Activated T-cell treated with anti-CD3 and anti-CD28 coated beads for 4 hours (primary cell): ENCODE results near the gene KIF6.

Source experiments
- DNase-seq: peaks from one replicate; pipeline ENCODE4 v3.0.0-alpha.2; 2020

The KIF6 gene

DNA sequence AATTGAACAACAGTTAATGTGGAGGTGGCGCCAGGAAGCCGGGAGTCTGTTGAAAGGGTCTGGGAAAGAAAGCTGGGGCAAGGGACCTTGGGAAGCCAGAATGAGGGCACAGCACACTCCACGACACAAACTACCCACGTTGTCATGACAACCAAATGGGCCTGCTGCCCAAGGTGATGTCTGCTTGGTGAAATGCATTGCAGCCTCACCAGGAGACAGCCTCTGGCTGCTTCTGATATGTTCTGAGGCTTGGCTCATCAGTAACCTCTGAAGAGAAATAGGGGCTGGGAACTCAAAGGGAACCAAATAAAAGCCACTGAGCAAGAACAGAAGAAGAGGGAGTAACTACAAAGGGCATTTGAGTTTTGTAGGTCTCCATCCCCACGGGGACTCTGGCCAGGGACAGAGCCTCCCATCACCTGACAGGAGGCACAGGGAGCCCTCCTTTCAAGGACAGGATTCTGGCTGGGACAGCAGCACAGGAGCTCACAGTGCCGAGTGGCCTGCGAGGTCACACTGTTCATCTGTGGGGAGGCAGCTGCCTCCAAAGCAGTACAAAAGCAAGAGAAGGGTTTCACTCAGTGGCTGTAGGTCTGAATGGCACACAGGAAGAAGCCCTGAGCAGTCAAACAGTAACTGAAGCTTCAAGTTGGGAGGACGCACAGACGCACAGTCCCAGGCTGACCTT is 358.1 kb downstream of the KIF6 start:
- no peak for DNase-seq

DNA sequence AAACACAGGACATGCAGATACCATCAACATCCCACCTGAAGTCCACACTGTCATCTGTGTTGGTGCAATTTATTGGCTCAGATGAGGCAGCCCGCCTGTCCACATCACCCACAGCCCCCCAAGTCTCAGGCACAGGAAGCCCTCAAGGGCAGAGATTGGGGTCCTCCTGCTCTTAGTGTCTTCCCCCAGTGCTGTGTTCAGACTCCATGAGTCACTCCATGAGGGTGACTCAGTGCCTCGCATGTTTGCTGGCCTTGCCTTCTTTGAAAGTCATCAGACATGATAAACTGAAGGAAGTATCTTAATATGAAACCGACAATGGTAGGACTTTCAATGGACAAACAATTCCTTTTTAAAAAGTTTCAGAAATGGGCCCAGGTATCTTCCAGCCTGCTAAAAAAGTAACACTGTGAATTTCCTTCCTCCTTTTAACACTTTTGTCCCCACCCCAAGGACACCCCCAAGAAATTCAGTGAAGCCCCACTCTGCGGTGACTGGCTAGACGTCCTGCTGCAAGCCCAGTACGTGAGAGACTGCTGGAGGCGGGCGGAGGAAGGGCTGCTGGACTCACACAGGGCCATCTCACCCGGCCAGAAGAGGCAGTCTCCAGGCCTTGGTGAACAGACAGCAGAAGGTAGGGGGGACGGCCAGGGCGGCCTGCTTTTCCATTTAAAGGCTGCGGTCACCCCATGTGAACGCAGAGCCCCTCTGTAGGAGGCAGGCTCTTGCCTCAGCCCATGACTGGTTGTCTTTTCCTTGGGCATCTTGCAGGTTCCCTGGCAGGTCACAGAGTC is 359.7 kb downstream of the KIF6 start:
- no peak for DNase-seq

DNA sequence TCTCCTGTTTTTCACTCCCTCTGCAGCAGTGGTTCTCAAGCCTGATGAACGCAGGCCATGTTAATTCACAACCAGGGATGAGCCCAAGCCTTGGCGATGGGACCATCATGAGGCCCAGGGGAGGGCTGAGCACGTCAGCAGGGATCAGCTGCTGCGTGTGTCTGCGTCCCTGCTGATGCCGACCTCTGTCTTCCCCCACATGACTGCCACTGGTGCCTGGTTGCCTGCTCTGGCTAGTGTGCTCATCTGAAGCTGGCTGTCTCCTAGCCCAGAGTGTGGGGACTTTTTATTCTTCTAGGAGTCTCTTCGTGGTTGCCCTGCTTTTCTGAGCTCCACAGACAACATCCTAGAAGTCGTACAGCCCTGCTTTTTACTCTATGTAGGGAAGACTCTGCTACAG is 361.9 kb downstream of the KIF6 start:
- DNase-seq: no peak

DNA sequence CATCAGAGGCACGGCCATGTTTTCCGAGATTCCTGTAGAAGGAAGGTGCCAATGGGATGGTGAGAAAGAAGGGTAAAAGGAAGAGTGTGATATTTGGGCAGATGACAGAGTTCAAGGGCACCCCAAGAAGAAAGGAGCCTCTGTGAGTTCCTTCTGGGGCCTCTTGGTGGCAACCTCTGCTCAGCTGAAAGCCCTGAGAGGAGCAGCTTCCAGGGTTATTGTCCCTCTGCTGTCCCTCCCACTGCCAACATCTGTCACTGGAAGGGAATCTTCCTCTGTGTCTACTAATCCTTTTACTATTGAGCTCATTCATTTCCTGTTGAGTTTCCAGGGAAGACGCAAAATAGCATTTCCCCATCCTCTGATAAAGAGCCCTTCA is 362.7 kb downstream of the KIF6 start:
- DNase-seq: no peak

DNA sequence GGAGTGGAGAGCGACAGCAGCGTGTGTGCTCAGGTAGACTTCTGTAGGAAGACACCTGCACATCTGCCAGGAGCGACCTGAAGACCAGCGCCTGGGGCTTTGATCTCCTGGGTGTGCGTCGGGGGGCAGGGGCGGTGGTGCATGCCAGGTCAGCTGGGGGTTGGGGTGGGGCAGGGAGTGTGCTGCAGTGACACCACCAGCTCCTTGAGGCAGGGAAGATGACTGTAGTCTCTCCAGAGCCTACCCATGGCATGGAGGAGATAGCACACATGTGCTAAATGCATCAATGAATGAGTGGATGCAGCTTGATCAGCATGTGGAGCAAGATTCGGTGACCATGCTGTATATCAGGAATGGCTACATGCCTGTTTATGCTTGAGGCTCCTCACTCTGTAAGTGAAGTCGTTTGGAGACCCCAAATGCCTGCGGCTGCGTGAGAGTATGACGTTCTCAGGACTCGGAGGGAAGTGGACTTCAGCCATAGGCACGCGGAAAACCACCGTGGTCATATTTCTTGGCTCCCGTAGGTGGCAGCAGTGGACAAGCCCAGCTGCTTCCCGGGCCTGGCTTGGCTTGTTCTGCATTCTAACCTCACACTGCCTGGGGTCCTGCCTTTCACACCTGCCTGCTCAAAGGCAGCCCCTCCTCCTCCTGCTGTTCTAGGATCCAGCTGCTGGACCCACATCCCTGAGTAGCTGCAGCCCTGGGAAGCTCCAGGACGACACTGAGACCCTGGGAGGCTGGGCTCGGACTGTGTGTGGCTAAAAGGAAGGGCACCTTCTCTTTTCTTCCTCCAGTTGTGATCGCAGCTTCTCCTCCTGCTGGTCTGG is 363.3 kb downstream of the KIF6 start:
- DNase-seq: peak; percentile 8

DNA sequence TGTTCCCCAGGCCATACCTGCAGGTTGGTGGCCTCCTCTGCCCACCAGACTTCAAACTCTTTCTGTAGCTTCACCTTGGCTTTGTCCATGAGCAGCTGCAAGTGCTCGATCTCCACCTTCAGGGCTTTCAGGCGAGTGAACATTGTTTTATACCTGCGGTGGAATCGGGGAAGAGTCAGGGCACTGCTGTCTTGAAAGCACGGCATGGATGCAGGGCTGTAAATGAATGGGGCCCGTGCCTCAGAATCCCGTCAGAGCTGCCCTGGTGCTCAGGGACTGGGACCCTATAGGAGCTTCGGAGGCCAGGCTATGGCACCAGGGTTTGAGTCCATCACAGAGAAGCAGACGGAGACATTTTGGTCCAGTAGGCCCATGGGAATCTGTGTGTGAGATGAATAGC is 364.8 kb downstream of the KIF6 start:
- DNase-seq: no peak

DNA sequence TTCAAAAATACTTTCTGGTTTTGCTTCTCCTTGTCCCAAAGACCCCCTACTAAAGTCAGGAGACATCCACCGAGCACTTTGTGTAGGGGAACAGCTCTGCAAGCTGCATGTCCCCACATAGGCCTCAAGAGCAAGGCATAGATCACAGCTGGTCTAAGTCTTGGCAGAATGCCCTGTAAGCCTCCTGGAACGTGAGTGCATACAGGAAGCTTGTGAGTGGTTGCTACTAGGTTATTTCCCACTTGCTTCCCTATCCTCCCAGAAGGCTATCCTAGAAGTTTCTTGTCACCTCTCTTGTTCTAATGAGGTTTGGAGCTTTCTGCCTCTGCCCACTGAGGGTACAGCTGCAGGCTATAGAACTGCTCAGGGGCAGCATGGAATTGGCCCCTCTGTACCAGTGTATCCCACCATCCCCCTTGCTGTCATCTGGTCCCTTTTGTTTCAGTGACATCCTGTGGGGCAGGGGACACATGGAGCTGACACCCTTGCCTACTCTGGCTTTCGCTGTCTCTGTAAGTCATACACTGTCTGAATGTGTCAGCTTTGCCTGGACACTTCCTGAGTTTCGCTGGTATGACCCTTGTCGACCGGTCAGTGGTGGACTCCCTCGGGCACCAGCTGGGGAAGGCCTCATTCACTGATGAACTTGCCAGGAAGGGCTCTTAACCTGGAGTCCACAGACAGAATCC is 367.1 kb downstream of the KIF6 start:
- no peak for DNase-seq

DNA sequence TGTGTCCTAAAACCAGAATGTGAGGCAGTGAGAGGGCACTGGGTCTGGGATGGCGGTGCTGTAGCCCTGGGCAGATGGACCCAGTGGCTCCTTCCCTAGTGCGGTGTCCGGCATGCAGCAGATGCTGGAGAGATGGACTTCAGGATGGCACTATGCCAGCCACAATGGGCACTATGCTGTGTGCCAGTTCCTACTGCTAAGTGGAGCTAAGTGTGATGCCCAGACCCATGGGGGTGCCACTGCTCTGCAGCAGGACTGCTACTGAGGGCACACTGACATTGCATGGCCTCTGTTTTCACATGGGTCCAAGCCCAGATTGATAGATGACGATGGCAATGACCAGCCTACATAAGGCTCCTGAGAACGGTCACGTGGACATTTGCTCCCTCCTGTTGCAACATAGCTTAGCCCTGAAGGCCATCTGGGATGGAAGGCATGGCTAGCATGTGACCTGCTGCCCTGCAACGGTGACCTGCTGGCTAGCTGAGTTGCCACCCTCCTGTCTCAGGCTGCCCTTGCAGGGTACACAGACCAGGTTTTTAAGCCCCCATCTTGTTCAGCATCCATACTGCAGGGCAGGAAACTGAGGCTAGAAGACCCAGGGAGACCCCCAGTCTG is 371.4 kb downstream of the KIF6 start:
- no peak for DNase-seq

DNA sequence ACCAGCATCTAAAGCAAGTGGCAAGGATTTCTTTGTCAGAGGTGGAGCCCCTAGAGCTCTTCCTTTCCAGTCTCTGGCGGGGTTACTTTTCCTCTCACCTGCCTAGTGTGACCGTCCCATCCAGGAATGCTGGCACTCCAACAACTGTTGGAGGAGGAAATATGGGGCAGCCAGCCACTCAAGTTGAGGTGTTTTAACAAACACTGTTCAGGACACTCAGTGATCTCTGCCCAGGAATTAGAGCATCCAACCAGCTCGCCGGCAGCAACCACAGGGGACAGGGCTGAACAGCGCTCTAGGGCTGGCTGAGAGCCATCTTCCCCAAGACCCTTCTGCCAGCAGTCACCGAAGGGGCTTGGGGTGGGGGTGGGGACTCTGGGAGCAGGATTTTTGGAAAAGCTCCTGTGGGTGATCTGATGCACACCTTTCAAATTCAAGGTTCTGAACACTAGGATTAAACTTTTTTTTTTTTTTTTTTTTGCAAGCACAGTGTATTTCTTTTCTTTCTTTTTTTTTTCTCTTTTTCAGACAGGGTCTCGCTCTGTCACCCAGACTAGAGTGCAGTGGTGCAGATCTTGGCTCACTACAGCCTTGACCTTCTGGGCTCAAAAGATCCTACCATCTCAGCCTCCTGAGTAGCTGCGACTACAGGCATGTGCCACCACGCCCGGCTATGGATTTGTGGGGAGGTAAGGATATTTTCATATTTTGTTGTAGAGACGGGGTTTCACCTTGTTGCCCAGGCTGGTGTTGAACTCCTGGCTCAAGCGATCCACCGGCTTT is 374.3 kb downstream of the KIF6 start:
- DNase-seq: no peak

DNA sequence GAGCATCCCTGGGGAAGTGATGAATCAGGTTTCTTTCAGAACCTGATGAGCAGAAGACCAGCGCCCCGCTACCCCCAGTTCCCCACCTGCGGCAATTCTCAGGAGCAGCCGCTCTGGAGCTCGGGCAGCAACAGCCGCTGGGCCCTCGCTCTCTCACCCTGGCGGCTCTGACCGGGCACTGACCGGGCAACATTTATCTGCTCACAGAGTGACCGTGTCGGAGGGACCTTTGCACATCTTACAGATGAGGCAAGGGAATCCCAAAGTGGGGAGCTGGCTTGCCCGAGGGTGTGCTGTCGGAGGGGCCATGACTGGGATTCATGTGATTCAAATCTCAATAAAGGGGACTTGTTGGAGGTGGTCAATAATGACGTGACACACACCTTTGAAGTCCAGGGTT is 376.5 kb downstream of the KIF6 start:
- no peak for DNase-seq

DNA sequence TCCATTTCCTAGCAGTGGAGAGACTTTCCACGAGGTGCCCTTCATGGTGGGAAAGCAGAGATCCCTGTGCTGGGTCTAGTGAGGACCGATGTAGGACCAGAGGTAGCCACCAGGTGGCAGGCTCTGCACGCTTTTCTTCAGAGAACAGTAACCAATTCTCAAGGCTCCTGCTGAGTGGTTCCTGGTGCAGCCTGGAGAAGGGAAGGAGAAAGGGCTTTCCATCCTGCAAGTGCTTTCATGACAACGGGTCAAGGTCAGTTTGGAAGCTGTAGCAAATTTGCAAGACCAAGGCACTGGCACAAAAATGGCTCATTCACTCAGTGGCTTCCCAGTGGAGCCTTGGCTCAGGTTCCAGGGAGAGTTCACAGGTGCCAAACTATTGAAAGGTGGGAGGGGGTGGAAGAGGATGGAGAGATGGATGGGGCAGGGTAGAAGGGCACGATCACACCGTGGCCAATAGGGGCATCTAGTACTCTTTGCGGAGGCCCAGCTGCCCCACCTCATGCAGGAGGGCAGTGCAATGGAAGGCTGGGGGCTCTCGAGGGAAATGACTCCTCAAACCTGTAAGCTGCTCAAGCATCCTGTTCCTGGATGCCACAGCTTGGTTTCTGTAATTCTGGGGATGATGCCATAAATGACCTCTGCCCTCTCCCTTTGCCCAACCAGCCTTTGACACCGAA is 377.2 kb downstream of the KIF6 start:
- DNase-seq: peak; percentile 32

DNA sequence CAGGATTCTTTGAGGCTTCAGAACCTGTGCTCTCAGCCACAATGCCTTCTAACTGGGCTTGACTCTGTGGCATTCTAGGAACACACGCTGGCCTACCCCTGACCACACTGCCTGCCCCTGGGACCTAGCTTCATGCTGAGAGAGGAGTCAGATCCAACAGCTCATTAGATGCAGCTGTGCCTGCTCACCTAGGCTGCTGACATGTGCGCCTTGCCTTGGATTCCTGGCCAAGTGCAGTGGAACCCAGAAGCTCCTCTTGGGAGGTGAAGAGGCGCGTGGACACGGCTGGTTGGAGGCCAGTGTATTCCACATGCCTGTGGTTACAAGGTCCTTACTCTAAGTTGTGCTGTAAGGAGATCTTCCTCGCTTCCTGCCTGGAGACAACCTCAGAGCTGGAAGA is 378.0 kb downstream of the KIF6 start:
- no peak for DNase-seq

DNA sequence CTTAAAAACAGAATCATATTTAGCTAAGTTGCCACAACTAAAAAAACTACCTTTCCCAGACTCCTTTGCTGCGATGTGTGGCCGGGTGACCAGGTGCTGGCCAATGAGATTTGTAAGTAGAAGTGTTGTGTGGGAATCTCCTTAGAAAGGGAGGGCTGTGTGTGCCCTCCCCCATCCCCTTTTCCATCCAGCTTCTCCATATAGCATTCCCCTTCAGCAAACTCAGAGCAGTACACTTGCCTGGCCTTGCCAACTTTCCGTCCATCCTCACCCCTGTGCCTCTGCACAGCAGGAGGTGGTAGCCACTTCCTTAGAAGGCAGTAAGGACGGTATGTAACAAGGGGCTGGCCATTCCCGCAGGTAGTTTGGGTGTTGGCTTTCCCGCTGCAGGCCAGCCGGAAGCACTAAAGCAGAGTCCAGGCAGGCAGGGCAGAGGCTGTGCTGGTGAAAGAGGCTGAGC is 380.4 kb downstream of the KIF6 start:
- no peak for DNase-seq

DNA sequence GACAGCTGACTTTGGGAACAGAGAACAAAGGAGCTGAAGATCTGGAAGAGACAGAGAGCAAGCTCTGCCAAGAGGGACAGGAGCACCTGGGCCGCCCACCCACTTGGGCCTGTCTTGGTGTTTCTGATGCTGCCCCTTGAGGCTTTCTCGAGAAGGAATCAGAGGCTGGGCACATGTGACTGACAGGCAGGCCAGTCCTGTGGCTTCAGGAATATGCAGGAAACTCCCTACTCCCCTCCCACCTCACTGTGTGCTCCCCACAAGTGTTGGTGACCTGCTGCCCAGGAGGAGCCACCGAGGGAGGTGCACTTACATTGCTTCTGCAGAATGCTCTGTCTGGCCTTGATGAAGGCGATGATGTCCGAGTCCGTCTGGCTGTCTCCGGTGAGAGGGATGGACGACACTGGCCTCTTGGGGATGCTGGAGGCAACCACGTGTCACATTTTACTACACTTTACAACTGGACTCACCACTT is 381.8 kb downstream of the KIF6 start:
- no peak for DNase-seq

DNA sequence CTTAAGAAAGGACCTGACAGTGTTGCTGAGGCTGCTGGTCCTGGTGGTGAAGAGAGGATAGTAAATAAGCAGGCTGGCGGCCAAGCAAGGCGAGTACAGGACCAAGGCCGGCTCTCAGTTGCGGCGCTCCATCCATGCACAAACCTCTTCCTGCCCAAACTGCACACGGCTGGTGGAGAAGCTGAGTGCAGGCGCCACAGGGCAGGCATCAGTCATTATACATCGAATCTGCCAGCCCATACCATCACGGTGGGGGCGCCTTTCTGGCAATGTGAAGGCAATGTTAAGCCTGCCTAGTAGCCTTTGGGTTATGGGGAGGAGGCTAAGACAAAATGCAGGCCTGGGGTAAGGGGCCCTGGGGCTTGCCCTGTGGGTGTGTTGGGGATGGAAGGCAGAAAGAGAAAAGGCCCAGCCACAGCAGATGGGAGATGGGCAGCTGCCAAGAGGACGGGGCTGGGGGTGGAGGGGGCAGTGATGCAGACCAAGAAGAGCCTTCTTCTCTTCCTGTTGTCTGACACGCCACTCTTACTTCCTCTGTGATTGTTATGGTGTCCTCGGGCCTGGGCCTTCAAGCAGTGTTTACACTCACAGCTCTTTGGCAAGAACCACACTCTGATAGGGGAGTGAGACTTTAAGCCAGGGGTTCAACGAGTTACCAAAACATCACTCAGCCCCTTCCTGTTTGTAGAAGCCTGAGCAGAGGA is 382.4 kb downstream of the KIF6 start:
- no peak for DNase-seq

DNA sequence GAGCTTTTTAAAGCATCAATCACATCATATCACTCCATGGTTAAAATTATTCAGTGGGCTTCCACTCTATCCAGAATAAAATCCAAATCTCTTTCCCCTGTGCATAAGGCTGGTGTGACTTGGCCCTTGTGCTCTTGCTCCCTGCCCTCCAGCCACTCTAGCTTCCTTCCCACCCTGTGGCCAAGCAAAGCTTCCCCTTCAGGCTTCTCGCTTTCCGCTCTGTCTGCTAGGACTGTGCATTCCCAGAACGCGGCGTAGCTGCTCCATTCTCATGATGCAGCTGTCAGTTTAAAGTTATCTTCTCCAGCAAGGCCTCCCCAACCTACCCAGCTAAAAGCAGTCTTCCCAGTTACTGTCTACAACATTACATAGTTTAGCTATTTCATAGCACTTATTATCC is 383.3 kb downstream of the KIF6 start:
- no peak for DNase-seq

DNA sequence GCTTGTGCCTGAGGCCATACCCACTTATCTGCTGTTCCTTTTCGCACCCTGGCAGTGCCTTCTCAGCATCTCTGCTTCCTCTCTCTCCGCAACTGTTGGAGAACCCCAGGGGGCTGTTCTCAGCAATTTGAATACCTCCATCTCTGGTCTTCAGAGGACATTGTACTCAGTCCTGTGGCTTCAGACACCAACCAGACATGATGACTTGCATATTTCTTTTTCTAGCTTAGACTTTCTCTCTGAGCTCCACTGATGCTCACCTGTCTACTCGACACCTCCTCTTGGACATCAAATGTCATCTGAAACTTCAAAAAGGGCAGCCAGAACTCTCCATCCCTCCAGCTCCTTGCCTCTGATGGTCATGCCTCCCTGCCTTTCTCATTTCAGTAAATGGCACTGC is 383.9 kb downstream of the KIF6 start:
- DNase-seq: no peak

DNA sequence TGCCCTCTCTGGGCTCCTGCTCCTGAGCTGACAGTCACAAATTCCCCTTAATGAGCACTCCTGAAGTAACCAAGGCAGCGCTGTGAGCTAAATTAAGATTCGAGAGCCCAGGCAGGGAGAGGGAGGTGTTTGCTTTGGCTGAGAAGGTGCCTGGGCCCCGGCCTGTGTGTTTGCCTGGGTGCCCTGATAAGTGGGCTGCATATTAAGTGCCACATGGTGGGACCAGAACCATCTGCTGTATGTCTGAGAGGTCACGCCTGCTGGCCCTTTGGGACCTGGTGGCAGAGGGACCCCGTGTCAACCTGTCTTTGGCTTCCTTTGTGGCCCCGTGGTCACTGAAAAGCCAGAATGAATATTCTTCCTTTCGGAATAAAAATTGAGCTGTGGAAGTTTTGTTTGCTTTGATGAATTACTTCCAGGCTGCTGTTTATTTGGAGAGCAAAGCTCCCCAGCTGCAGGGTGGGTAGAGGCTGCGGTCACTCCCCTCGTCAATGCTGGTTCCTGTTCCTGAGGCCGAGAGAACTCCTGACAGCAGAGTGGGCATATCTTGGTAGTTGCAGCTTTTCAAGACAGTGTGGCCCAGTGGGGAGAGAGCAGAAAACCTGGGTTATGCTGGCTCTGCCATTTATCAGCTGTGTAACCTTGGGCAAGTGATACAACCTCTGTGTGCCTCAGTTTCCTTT is 385.2 kb downstream of the KIF6 start:
- no peak for DNase-seq

DNA sequence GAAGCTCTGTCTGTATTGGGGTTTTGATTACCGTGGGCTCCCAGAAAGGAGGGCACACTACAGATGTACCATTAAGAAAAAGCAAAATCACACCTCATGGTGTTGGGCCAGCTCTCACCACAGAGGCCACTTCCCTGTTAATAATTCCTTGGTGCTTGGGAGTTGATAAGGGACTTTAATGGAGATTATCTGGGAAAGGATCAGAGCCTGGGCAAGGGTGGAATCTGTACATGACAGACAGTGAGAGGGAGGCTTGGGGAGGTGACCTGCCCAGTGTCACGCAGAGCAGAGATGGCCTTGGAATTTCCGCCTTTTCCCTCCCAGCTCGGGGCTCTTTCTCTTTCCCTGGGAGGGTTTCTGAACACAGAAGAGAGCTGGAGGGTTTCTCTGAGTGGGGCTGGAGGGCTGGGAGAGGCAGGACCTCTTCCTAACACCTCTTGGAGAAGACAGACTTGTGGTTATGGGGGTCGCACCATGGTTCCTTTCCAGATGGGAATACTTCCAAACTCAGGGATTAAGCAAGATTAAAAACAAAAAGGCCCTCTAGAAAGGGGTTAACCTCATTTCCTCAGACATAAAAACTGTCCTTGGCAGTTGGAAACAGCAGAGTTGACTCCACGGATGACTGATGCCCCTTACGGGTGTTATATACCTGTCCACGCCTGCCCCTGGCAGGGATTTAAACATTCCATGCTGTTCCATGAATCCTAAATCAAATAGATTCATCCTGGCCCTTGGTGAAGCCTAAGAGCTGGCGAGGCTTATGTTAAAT is 385.9 kb downstream of the KIF6 start:
- no peak for DNase-seq
